Transverse colon (tissue), 4 donors: ENCODE results near the gene TRIM29.

Experiments
- CTCF ChIP-seq, 5 experiments: fragments of 200-600 bp in 3 of 5; fragments of 450-650 bp in 2 of 5; sonication (generic) in 3 of 5; IDR thresholded peaks; 1 replicate in 2 of 5; 2 replicates in 3 of 5; pipeline ENCODE4 v1.5.1; 2016 to 2017; ENCODE audit warnings: antibody characterized with exemption in 5 of 5, inconsistent platforms in 3 of 5, mild to moderate bottlenecking in 2 of 5, moderate library complexity in 1 of 5
- POLR2AphosphoS5 ChIP-seq, 3 donors: sonication (generic); formaldehyde crosslinking; IDR thresholded peaks; one replicate each; pipeline ENCODE4 v1.6.1; 2016; ENCODE audit warnings: antibody characterized with exemption in 3 of 3

- peak in 2 of 3 donors; percentile 63 to 73 for TF ChIP-seq POLR2AphosphoS5 (IDR thresholded peaks at IDR 0.05)
- no peak for TF ChIP-seq CTCF (IDR thresholded peaks at IDR 0.05)
These were observed 49.1 kb upstream of the TRIM29 start for GRCh38 chr11:120186774-120187591.
